Measurements from ENCODE around the gene BCL11B. TPM values are rescaled to one million over a fixed set of nuclear protein-coding genes. Genes with fewer than 3 reads are reported as not detected.

The BCL11B gene
- total and polyA plus RNA-seq, 4 donors = 0.04 to 0.42 (median 0.16) TPM

- peaks cover 0 to under 1% (median 0%) of the 10 kb centered on the region in 4 donors for H3K4me1 ChIP-seq (ENCODE audit: control insufficient read depth in 4 of 4, insufficient read depth in 4 of 4, low read length in 3 of 4)
- no peak overlapping the region for H3K9ac ChIP-seq (ENCODE audit: low read depth in 1 of 2, low read length in 2 of 2)
- peaks cover 2 to 12% (median 4%) of the 10 kb centered on the region in 4 donors for H3K9me3 ChIP-seq (ENCODE audit: control insufficient read depth in 4 of 4, low read length in 3 of 4)
- no peak for DNase-seq (ENCODE audit: low spot score)
- TF ChIP-seq JUND (IDR thresholded peaks at IDR 0.05) (no peak), HNF4A (conservative IDR thresholded peaks at IDR 0.05) (no peak), MAX (IDR thresholded peaks at IDR 0.05) (no peak), NR2F2 (IDR thresholded peaks at IDR 0.05) (no peak), GABPA (IDR thresholded peaks at IDR 0.05 in 1 of 2, conservative IDR thresholded peaks at IDR 0.05 in 1 of 2) (no peak), SP1 (IDR thresholded peaks at IDR 0.05) (no peak), TAF1 (conservative IDR thresholded peaks at IDR 0.05) (no peak), YY1 (IDR thresholded peaks at IDR 0.05) (no peak), RAD21 (IDR thresholded peaks at IDR 0.05) (no peak)
- TF ChIP-seq, protein P1, sequence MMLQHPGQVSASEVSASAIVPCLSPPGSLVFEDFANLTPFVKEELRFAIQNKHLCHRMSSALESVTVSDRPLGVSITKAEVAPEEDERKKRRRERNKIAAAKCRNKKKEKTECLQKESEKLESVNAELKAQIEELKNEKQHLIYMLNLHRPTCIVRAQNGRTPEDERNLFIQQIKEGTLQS (IDR thresholded peaks at IDR 0.05) = no peak
- WGBS = 40% methylated on average over 18 of the region's 18 CpGs
- H3K4me3 ChIP-seq (ENCODE audit: low read depth in 1 of 3, low read length in 3 of 3) = no peak overlapping the region
- H3K27ac ChIP-seq (ENCODE audit: low read depth in 1 of 2, low read length in 2 of 2) = peak overlapping the region in 1 of 2 donors; percentile 11
- no peaks in the 10 kb centered on the region for H3K36me3 ChIP-seq (ENCODE audit: control insufficient read depth in 4 of 4, insufficient read depth in 3 of 4, low read depth in 1 of 4, low read length in 3 of 4)
- H3K27me3 ChIP-seq (ENCODE audit: control insufficient read depth in 4 of 4, insufficient read depth in 4 of 4, low read length in 3 of 4) = peaks cover 2 to 10% (median 5%) of the 10 kb centered on the region in 4 donors
These were observed 30.5 kb downstream of the BCL11B start for GRCh38 chr14:99241325-99242010.

DNA sequence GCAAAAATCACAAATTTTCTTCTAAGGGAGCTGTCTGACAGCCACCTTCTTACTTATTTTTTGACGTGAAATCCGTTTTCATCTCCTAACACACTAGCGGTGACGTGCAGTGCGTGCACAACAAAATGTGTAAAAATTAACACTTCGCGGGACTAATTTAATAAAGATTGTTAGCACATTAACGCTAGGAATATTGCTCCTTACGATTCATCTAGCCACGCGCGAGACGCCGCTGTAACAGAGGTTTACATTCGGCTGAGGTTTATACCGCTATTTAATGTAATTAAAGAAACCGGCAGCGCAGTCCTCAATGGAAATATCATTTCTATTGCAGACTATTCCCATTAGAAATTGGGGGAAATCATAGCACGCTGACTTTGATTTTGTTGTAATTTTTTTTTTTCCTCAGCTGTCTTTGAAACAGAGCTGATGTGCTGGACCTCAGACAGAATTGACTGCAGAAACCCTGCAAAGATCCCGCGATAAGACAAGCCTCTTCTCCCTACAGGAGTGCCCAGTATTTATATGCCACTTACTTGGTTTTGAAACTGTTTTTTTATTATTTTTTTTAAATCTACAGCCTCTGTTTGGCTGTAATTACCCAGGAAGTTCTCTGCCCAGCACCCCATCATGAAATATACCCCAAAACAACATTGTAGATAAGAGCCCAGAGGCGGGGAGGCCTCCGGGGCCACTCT is 31.2 kb downstream of the BCL11B start:
- peaks cover 5 to 18% (median 8%) of the 10 kb centered on the region in 4 donors for H3K9me3 ChIP-seq (ENCODE audit: control insufficient read depth in 4 of 4, low read length in 3 of 4)
- whole genome bisulfite sequencing = 75% methylated on average over 23 of the region's 23 CpGs
- TF ChIP-seq, protein P2, sequence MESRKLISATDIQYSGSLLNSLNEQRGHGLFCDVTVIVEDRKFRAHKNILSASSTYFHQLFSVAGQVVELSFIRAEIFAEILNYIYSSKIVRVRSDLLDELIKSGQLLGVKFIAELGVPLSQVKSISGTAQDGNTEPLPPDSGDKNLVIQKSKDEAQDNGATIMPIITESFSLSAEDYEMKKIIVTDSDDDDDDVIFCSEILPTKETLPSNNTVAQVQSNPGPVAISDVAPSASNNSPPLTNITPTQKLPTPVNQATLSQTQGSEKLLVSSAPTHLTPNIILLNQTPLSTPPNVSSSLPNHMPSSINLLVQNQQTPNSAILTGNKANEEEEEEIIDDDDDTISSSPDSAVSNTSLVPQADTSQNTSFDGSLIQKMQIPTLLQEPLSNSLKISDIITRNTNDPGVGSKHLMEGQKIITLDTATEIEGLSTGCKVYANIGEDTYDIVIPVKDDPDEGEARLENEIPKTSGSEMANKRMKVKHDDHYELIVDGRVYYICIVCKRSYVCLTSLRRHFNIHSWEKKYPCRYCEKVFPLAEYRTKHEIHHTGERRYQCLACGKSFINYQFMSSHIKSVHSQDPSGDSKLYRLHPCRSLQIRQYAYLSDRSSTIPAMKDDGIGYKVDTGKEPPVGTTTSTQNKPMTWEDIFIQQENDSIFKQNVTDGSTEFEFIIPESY (IDR thresholded peaks at IDR 0.05) = no peak
- peaks cover 0 to 10% (median 6%) of the 10 kb centered on the region in 4 donors for H3K27me3 ChIP-seq (ENCODE audit: control insufficient read depth in 4 of 4, insufficient read depth in 4 of 4, low read length in 3 of 4)
- H3K9ac ChIP-seq (ENCODE audit: low read depth in 1 of 2, low read length in 2 of 2) = no peak overlapping the region
- no peaks in the 10 kb centered on the region for H3K36me3 ChIP-seq (ENCODE audit: control insufficient read depth in 4 of 4, insufficient read depth in 3 of 4, low read depth in 1 of 4, low read length in 3 of 4)
- peak overlapping the region in 1 of 2 donors; percentile 11 for H3K27ac ChIP-seq (ENCODE audit: low read depth in 1 of 2, low read length in 2 of 2)
- no peak for DNase-seq (ENCODE audit: low spot score)
- no peak overlapping the region for H3K4me3 ChIP-seq (ENCODE audit: low read depth in 1 of 3, low read length in 3 of 3)
- H3K4me1 ChIP-seq (ENCODE audit: control insufficient read depth in 4 of 4, insufficient read depth in 4 of 4, low read length in 3 of 4) = no peaks in the 10 kb centered on the region

DNA sequence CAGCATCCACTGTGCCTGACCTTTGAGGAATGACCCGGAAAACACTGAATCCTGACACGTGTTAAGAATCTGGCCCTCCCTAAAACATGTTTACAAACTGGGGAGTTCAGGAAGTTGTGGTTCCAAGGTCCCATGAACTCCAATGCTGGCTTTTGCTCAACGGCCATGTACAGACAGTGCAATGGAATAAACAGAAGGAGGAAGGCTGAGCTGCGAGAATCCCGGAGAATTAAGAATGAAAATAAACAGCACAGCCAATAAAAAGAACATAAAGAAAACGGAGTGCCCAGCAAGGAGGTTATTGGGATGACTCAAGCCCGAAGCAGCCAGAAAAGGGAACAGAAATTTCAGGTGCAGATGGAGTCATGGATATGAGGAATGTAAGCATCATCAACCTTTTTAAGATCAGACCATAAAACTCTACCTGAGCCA is 32.3 kb downstream of the BCL11B start:
- no peak overlapping the region for H3K4me3 ChIP-seq (ENCODE audit: low read depth in 1 of 3, low read length in 3 of 3)
- peaks cover 9 to 18% (median 15%) of the 10 kb centered on the region in 4 donors for H3K9me3 ChIP-seq (ENCODE audit: control insufficient read depth in 4 of 4, low read length in 3 of 4)
- H3K27ac ChIP-seq (ENCODE audit: low read depth in 1 of 2, low read length in 2 of 2) = no peak overlapping the region
- DNase-seq (ENCODE audit: low spot score) = no peak
- 36% methylated on average over 7 of the region's 7 CpGs for WGBS
- H3K27me3 ChIP-seq (ENCODE audit: control insufficient read depth in 4 of 4, insufficient read depth in 4 of 4, low read length in 3 of 4) = peaks cover 0 to 8% (median 6%) of the 10 kb centered on the region in 4 donors
- H3K4me1 ChIP-seq (ENCODE audit: control insufficient read depth in 4 of 4, insufficient read depth in 4 of 4, low read length in 3 of 4) = no peaks in the 10 kb centered on the region
- TF ChIP-seq GABPA (IDR thresholded peaks at IDR 0.05 in 1 of 2, conservative IDR thresholded peaks at IDR 0.05 in 1 of 2) = no peak
- no peak for TF ChIP-seq HNF4A (conservative IDR thresholded peaks at IDR 0.05)
- TF ChIP-seq FOXA1 (IDR thresholded peaks at IDR 0.05) = no peak
- no peak for TF ChIP-seq YY1 (IDR thresholded peaks at IDR 0.05)
- no peak for TF ChIP-seq REST (IDR thresholded peaks at IDR 0.05)
- TF ChIP-seq, protein P1 (IDR thresholded peaks at IDR 0.05) = no peak
- no peaks in the 10 kb centered on the region for H3K36me3 ChIP-seq (ENCODE audit: control insufficient read depth in 4 of 4, insufficient read depth in 3 of 4, low read depth in 1 of 4, low read length in 3 of 4)
- no peak overlapping the region for H3K9ac ChIP-seq (ENCODE audit: low read depth in 1 of 2, low read length in 2 of 2)

All from liver (tissue), 9 donors.